Epidermal melanocyte (primary cell): ENCODE measurements around the gene POMT2.
"Not testable (repeated sequence)": the region's sequence is repeated elsewhere in the genome, so short reads cannot be mapped to it uniquely, and the experiment has no call there.

ENCODE experiments used
- DNase-seq: peaks from one replicate; pipeline ENCODE4 v3.0.0; 2011; ENCODE audit warnings: low spot score; ENCODE audit not compliant: insufficient read length

Gene POMT2, protein sequence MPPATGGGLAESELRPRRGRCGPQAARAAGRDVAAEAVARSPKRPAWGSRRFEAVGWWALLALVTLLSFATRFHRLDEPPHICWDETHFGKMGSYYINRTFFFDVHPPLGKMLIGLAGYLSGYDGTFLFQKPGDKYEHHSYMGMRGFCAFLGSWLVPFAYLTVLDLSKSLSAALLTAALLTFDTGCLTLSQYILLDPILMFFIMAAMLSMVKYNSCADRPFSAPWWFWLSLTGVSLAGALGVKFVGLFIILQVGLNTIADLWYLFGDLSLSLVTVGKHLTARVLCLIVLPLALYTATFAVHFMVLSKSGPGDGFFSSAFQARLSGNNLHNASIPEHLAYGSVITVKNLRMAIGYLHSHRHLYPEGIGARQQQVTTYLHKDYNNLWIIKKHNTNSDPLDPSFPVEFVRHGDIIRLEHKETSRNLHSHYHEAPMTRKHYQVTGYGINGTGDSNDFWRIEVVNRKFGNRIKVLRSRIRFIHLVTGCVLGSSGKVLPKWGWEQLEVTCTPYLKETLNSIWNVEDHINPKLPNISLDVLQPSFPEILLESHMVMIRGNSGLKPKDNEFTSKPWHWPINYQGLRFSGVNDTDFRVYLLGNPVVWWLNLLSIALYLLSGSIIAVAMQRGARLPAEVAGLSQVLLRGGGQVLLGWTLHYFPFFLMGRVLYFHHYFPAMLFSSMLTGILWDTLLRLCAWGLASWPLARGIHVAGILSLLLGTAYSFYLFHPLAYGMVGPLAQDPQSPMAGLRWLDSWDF

DNA sequence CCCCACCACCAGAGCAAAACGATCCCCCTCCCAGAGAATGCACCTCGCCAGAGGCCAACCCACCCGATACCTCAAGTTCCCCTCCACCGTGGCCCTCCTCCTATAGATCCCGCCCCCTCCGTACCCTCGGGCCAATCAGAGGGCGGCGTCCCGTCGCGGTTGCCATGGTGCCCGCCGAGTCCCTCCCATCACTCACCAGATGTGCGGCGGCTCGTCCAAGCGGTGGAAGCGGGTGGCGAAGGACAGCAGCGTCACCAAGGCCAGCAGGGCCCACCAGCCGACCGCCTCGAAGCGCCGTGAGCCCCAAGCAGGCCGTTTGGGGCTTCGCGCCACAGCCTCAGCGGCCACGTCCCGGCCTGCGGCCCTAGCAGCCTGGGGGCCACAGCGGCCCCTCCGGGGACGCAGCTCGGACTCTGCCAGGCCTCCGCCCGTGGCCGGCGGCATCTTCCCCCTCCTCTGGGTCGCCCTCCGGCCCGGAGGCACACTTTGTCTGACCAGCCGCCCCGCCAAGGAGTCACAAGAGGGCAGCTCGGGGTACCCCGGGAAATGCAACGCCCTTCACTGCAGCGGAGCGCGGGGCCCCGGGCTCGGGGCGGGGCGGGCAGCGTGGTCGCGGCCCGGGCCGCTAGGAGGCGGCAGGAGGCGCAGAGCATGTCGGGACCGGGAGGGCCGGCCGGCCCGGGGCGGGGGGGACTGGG lies at the start of gene POMT2:
Gene POMT2 (minus strand): TSS at position 646 of the 698 bp plus-strand sequence. CDS start 202 bp downstream, at position 444.
- DNase-seq: peak; percentile 72

DNA sequence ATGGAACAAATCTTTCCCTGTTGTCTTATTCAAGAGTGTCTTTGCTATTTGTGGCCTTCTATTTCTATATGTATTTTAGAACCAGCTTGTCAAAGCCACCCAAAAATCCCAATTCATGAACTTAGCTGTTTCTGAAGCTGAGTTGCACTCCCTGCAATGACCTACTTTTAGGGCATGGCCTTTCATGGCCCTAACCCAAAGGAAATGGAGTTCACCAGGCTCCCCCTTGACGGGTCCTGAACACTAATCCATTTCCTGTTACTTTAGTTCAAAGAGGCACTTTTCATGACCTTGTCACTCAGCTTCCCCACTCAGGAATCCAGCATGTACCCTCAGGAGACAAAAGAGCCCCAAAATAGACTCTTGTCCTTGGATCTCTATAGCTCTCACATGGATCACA lies 48.6 kb upstream of the POMT2 start:
- no peak for DNase-seq

DNA sequence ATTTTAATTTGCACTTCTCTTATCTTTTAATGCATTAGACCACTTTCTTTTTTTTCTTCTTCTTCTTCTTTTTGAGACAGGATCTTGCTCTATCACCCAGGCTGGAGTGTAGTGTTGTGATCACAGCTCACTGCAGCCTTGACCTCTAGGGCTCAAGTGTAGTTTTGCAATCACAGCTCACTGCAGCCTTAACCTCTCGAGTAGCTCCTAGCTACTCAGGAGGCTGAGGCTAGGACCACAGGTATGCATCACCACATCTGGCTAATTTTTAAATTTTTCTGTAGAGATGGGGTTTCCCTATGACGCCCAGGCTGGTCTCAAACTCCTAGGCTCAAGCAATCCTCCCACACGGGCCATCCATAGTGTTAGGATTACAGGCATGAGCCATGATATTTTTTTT lies 43.5 kb upstream of the POMT2 start:
- no peak for DNase-seq

DNA sequence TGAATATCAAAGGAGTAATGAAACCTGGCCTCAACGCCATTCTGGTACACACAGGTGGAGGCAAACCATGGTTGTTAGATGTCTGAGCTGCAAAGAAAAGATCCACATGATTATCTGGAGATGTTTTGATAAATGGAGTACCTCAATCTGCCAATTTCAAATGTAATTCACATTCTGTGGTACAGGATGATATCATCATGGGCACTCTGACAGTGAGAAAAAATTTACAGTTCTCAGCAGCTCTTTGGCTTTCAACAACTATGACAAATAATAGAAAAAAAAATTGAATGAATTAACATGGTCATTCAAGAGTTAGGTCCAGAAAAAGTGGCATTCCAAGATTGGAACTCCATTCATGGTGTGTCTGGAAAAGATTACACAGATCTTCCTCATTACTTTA lies 38.9 kb upstream of the POMT2 start:
- no peak for DNase-seq

DNA sequence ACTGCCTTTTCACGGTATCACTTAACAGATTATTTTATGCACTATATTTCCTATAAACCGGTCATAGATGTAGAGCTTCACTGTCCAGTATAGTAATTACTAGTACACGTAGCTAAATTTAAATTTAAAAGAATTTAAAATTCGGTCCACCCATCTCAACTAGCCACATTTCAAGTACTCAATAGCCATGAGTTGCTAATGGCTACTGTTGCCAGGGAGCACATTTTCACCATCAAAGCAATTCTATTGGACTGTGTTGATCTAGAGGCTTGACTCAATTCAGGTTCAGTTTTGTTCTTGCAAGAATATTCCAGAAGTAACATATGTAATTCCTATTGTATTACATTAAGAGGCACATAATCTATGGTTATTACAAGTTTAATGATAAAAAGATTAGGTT lies 36.2 kb upstream of the POMT2 start:
- DNase-seq: no peak

DNA sequence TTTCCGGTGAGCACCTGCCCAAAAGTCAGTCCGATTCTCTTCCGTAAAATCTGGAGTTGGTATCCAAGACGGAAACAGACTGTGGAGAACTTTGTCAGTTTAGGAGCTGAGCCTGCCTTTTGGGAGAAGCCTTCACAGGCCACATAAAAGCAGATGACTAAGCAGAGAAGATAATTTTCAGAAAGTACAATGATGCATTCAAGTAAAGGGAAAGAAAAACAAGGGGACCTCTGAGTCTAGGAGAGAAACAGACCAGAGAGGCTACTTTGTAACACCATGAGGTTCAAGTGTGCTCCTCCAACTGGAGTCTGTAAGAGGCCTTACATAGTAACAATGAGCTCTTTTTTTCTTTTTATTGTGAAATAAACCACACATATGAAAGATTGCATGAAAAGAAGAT lies 35.1 kb upstream of the POMT2 start:
- DNase-seq: no peak

DNA sequence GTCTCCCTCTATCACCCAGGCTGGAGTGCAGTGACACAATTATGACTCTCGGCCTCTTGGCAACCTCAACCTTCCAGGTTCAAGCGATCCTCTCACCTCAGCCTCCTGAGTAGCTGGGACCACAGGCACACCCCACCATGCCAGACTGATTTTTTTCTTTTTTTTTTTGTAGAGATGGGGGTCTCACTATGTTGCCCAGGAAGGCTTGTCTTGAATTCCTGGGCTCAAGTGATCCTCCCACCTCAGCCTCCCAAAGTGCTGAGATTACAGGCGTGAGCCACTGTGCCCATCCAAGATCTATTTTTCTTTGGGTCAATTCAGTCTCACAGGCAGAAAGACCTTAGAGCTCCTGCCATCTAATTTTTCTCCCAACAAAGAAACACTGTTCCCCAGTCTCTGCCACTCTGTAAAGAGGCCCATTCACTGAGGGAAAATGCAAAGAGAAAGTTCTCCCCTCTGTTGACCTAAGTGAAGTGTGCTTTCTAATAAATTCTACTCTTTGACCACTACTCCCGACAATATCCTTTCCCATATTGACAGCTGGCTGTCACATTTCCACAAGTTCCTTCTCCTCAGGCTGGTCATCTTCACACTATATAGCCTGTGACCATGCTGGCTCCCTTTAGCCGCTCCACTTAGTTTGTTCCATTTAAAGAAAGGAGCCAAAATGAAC lies 32.9 kb upstream of the POMT2 start:
- no peak for DNase-seq

DNA sequence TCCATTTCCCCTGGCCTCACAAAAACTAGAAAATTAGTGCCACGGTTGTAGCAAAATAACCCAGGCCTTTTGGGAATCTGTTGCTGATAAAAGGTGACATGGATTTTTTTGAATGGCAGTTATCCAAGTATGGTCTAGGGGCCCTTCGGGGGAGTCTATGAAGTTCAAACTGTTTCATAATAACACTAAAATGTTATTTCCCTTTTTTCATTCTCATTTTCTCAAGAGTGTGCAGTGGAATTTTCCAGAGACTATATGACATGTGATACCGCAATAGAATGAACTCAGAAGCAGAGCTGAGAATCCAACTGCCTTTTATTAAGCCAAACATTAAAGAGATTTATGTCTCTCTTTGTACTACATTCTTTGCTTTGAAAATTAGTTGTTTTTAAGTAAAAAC lies 27.1 kb upstream of the POMT2 start:
- no peak for DNase-seq

DNA sequence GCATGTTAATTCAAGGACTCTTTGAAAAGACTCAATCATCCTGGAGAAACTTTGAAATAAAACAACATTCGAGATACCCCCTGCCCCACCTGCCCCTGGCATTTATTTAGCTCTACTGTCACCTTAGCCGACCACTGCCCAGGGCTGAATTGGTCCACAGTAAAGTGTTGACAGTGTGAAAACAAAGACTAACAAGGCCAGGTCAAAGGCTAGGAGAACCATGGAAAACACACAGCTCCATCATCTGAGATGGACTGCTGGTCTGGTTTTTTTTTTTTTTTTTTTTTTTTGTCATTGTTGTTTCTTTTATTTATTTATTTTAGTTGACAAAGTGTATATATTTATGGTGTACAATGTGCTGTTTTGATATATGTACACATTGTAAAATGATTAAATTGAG lies 25.8 kb upstream of the POMT2 start:
- no peak for DNase-seq

DNA sequence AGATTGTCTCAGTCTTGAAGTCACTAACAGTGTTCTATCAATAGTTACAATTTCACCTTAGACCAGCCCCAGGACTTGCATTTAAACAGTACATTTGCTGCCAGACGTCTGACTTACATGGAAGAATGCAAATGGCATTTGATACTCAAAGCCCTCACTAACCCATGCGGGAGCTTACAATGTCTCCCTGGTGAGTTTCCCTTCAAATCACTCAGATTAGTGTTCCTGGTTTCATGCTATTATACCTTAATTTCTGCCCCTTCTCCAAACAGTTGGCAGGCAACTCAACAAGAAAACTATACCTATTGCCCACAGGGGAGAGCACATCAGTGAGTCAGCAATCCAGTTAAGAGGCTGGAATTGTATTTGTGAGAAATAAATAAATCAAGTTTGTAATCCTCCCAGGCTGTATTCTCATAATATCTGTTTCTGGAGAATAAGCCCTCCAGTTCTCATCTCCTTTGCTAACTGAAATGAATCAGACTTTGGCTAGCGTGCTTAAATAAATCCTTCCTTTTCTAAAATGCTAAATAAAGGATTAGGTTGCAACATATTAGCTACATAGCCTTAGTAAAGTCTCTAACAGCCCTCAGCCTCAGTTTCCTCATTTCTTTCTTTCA lies 23.8 kb upstream of the POMT2 start:
- DNase-seq: no peak

DNA sequence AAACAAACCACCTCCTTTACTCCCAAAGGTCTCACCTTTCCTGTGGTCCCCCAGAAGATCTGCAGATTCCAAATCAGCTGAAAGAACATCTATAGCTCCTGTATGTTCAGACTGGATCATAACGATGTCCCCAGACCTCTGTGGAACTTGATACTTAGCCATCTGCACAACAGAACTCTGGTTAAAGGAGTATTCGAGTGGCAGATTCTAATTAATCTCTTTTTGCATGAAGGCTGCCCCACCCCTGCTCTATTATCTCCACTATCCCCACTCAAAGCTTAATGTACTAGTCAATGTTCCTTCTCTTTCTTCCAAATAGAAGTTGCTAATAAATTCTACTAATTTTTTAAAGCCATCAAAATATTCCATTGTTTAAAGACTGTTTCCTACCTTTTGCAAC lies 23.0 kb upstream of the POMT2 start:
- DNase-seq: no peak

DNA sequence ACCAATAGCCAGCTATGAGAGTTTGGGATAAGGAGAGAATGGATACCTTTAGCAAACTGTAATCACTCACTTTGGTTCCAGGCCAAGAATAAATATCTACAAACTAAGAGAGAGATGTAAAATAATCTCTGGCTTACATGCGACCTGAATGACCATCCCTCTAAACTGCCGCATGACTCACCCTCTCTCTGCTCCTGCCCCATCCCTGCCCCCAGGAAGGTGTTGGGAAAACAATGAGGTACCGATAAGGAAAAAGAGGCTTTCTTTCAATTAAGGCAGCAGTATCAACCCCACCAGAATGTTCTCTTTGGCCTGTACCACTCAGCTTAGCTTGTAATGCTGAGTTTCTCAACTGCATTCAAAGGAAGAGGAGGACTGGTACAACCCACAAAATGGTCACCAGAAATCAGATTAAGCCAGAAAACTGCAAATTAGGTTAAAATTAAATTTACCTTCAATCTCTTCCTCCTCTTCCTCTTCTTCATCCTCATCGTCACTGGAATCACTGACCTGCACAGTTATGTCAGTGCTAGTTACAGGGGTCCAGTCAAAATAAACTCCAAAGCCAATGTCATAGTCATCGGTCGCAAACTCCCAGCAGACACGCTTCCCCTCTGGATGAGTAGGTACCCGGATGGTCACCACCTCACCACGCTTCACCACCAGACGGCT lies 22.2 kb upstream of the POMT2 start:
- no peak for DNase-seq

DNA sequence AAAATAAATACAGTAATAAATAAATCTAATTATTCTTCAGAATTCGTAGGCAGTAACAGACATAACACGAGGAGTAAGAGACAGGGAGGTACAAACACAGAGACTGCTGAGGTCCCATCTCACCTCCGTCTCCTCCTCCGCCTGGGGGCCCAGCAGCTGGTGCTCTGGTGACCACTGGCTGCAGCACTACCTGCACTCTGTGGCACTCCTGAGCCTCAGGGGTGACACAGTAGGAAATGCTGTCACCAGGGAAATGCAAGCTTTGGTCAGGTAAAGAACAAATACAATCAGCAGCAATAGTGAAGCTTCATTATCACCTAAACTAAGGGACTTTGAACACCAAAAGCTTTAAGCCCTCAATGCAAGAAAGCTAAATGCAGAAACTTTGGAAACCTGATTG lies 19.7 kb upstream of the POMT2 start:
- no peak for DNase-seq

DNA sequence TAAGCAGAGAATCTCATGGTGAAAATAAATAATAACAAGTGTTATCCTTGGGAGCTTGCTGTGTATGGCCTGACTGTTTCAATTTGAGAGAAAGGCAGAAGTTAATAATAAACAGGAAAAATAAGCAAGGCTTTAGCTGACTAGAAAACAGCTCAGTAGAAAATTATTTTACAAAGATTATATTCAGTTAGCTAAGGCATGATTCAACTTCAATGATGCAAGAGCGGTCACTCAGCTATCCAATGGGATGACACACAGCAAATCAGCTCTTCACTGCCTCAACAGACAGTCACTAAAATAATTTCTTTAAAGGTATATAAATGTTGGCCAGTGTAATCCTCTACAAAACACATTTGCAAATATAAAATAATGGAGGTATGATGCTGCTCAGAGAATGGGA lies 18.7 kb upstream of the POMT2 start:
- no peak for DNase-seq

DNA sequence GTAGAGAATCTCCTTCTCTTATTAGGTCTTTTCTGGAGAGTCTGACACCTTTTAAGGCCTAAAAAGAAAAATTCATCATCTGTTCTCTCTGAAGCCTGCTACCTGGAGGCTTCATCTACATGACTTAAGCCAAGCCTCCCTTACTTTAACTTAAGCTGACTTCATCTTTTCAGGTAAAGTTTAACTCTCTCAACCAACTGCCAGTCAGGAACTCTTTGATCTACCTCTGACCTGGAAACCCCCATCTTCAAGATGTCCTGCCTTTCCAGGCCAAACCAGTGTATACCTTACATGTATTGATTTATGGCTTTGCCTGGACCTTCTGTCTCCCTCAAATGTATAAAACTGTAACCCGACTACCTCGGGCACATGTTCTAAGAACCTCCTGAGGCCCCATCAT lies 17.6 kb upstream of the POMT2 start:
- DNase-seq: no peak

DNA sequence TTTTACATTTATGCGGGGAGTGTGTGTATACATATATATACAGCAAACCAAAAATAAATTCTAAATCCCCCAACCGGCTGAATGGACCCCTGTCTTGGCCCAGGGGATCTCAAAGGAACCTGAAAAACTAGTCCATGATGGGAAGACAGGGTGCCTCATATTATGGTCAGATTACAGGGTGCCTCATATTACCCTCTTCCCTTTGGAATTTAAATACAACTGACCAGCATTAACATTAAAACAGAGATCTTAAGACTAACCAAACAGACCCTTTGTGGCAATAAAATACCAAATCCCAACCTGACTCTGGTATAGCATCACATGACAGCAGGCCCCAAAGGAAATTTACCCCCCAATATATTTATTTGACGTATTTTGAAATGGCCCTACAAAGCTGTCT lies 17.2 kb upstream of the POMT2 start:
- DNase-seq: no peak

DNA sequence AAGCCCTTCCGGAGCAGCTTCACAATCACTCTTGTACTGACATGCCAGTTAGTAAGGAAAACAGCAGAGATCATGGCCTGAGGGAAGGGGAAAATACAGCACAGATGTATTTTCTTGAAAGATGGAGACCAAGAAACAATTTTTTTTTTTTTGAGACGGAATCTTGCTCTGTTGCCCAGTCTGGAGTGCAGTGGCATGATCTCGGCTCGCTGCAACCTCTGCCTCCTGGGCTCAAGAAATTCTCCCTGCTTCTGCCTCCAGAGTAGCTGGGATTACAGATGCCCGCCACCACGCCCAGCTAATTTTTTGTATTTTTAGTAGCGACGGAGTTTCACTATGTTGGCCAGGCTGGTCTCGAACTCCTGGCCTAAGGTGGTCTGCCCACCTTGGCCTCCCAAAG lies 16.6 kb upstream of the POMT2 start:
- DNase-seq: not testable (repeated sequence)

DNA sequence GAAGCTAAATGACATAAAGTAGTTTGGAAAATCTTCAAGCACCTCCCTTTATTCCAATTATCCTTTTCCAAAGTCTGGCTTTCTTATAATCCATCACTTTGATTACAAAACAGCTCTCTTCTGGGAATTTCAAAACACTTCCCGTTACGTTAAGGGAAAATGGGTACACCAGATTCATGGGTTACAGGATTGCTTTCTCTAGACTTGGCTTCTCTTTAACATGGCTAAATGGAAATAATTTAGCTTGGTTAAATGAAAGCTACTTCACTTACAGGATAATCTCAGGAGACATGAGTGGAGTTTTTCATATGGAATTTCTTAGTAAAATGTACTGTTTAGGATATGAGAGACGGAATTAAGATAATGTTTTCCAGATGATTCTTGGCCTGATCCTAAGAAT lies 14.9 kb upstream of the POMT2 start:
- no peak for DNase-seq

DNA sequence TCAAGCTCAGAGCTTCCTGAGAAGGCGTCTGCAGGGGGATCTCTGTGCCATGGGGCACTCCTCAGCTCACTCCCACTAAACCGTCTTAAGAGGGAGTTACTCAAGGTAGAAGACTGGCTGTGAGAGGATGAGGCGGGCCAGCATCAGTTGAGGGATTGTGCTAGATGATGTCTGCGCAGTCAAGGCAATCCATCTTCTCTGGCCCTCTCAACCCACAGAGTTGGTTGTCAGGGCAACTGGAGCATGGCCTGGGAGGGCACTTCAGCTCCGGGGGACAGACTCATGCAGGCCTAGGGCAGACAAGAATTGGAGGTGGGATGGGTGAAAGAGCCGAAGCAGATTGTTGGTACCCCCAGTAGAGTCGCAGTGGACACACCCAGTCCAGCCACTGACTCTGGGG lies 9.2 kb upstream of the POMT2 start:
- DNase-seq: no peak

DNA sequence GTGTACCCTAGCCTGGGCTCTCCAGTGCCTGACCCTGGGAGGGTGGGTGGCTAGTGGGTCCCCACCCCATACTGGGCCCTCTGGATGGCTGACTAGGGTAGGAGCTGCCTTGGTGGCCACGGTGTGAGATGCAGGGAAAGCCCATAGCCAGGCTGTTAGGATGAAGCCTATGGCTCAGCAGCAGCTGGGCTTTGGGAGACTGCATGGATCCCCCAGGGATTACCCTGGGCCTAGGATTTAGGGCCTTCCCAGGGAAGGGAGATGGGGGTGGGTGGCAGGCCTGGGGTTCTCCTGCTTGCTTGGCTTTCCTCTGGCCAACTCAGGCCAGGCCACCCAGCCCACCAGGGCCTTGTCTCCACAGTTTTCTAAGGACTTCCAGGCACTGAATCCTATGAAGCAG lies 6.4 kb upstream of the POMT2 start:
- DNase-seq: no peak

DNA sequence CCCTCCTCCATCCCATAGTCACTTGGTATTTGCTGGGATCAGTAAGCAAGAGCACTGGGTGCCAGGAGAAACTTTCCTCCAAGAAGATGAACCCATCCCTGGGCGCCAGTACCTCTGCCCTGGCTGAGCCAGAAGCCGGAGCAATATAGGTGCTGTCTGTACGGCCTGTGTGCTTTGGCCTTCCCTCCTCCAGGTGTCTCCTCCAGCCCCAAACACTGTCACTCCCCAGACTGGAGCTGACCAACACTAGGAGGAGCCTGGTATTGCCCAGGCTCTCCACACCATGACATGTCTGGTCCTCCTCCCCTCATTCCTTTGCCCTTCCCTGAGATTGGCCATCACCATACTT lies 5.0 kb upstream of the POMT2 start:
- no peak for DNase-seq
